ENCODE data around the gene SMLR1.

The SMLR1 gene

GRCh38 chr6:130825772-130826441, 1.3 kb upstream of the SMLR1 start:
- TF ChIP-seq CTCF (conservative IDR thresholded peaks at IDR 0.05; ENCODE audit: low read depth): no peak
- POLR2A ChIA-PET (ENCODE audit: low non-redundant PET): no interaction called here

GRCh38 chr6:130826442-130827246, 562 bp upstream of the SMLR1 start:
- no peak overlapping the region for H3K27ac ChIP-seq
- no peak for DNase-seq (ENCODE audit: low spot score)
- TF ChIP-seq CTCF (conservative IDR thresholded peaks at IDR 0.05; ENCODE audit: low read depth): no peak
- CTCF ChIA-PET: no interaction called here
- POLR2A ChIA-PET (ENCODE audit: low non-redundant PET): no interaction called here

More at GRCh38 chr6:130825772-130826441, 1.3 kb upstream of the SMLR1 start:
- H3K27ac ChIP-seq: no peak overlapping the region
- CTCF ChIA-PET: no interaction called here
- no peak for DNase-seq (ENCODE audit: low spot score)

- no peak for DNase-seq (ENCODE audit: low spot score)
- CTCF ChIA-PET: interaction anchor here (0.6 kb wide), 1 partner anchor 11 kb away, joined by 4 read pairs; no protein-coding TSS in a partner anchor
- no peak overlapping the region for H3K27ac ChIP-seq
- TF ChIP-seq CTCF (conservative IDR thresholded peaks at IDR 0.05; ENCODE audit: low read depth): no peak
- POLR2A ChIA-PET (ENCODE audit: low non-redundant PET): no interaction called here
Observed at GRCh38 chr6:130829333-130829910, 2.2 kb downstream of the SMLR1 start.

- POLR2A ChIA-PET (ENCODE audit: low non-redundant PET): no interaction called here
Observed at GRCh38 chr6:130831607-130832006, 4.4 kb downstream of the SMLR1 start.

GRCh38 chr6:130833569-130833968, 6.4 kb downstream of the SMLR1 start:
- CTCF ChIA-PET: interaction anchor here (0.5 to 0.7 kb wide), 2 partner anchors 38 to 1398 kb away, joined by 3 to 4 read pairs; no protein-coding TSS in a partner anchor
- POLR2A ChIA-PET (ENCODE audit: low non-redundant PET): no interaction called here
- TF ChIP-seq CTCF (conservative IDR thresholded peaks at IDR 0.05; ENCODE audit: low read depth): no peak
- no peak overlapping the region for H3K27ac ChIP-seq
- DNase-seq (ENCODE audit: low spot score): no peak

More at GRCh38 chr6:130831607-130832006, 4.4 kb downstream of the SMLR1 start:
- TF ChIP-seq CTCF (conservative IDR thresholded peaks at IDR 0.05; ENCODE audit: low read depth): no peak
- CTCF ChIA-PET: interaction anchor here (0.7 kb wide), 1 partner anchor 20 kb away, joined by 3 read pairs; no protein-coding TSS in a partner anchor
- no peak for DNase-seq (ENCODE audit: low spot score)
- H3K27ac ChIP-seq: no peak overlapping the region

GRCh38 chr6:130834482-130835251, 7.5 kb downstream of the SMLR1 start:
- H3K27ac ChIP-seq: no peak overlapping the region
- ChIA-PET CTCF (interaction anchor here (0.6 to 0.7 kb wide), 2 partner anchors 37 to 136 kb away, joined by 3 read pairs; no protein-coding TSS in a partner anchor), POLR2A (ENCODE audit: low non-redundant PET) (no interaction called here)
- no peak for DNase-seq (ENCODE audit: low spot score)
- TF ChIP-seq CTCF (conservative IDR thresholded peaks at IDR 0.05; ENCODE audit: low read depth): no peak

Data from RWPE1 (cell line).